CD14-positive monocyte (primary cell): ENCODE data around the gene ELAVL1. TPM values are rescaled to one million over a fixed set of nuclear protein-coding genes. Genes with fewer than 3 reads are reported as not detected.

Experiments
- DNase-seq, 3 donors: peaks; one replicate each; pipeline ENCODE4 v3.0.0-alpha.2; 2011 to 2022
- H2AFZ ChIP-seq: 2 replicates; pipeline ENCODE4 v1.6.0; 2012; ENCODE audit warnings: mild to moderate bottlenecking, low read depth, low read length, inconsistent platforms; ENCODE audit not compliant: insufficient read depth, poor library complexity, severe bottlenecking
- H3K27ac ChIP-seq, 2 donors: 1 replicate in 1 of 2; 2 replicates in 1 of 2; pipeline ENCODE4 v1.5.1; 2012 to 2013; ENCODE audit warnings: low read length in 2 of 2, control low read depth in 1 of 2, inconsistent platforms in 1 of 2, low read depth in 1 of 2, mild to moderate bottlenecking in 1 of 2
- H3K27me3 ChIP-seq, 2 donors: one replicate each; pipeline versions ENCODE4 v1.6.0 to v1.6.1; 2011 to 2013; ENCODE audit warnings: low read length in 2 of 2; ENCODE audit not compliant: control insufficient read depth in 2 of 2, insufficient read depth in 2 of 2
- H3K36me3 ChIP-seq, 2 donors: replicated peaks in 1 of 2; 1 replicate in 1 of 2; 2 replicates in 1 of 2; pipeline versions ENCODE4 v1.5.1 to v1.6.1; 2012 to 2013; ENCODE audit warnings: low read length in 2 of 2, control low read depth in 1 of 2, inconsistent platforms in 1 of 2, mild to moderate bottlenecking in 1 of 2; ENCODE audit not compliant: insufficient read depth in 2 of 2, control insufficient read depth in 1 of 2
- H3K4me1 ChIP-seq, 2 donors: 1 replicate in 1 of 2; 2 replicates in 1 of 2; pipeline versions ENCODE4 v1.5.1 to v1.6.1; 2012 to 2013; ENCODE audit warnings: low read length in 2 of 2, control low read depth in 1 of 2, inconsistent platforms in 1 of 2, mild to moderate bottlenecking in 1 of 2, moderate library complexity in 1 of 2; ENCODE audit not compliant: insufficient read depth in 2 of 2, control insufficient read depth in 1 of 2
- H3K4me2 ChIP-seq: replicated peaks from 2 replicates; pipeline ENCODE3; 2012; ENCODE audit warnings: low read length, moderate library complexity, mild to moderate bottlenecking; ENCODE audit not compliant: poor library complexity, severe bottlenecking; ENCODE audit errors: extremely low read depth
- H3K4me3 ChIP-seq, 3 experiments: fragments of 200-600 bp in 1 of 3; sonication (generic) in 1 of 3; replicated peaks in 1 of 3; 1 replicate in 2 of 3; 2 replicates in 1 of 3; pipeline ENCODE4 v1.5.1; 2011 to 2013; ENCODE audit warnings: low read length in 3 of 3, mild to moderate bottlenecking in 3 of 3, control low read depth in 2 of 3, low read depth in 2 of 3, inconsistent platforms in 1 of 3, moderate library complexity in 1 of 3
- H3K79me2 ChIP-seq: 2 replicates; pipeline ENCODE4 v1.6.0; 2012; ENCODE audit warnings: mild to moderate bottlenecking, control low read depth, inconsistent platforms, low read length, moderate library complexity; ENCODE audit not compliant: insufficient read depth
- H3K9ac ChIP-seq: 2 replicates; pipeline ENCODE4 v1.6.0; 2017; ENCODE audit warnings: low read length, mild to moderate bottlenecking; ENCODE audit not compliant: insufficient read depth, poor library complexity, severe bottlenecking
- H3K9me3 ChIP-seq, 2 donors: replicated peaks in 1 of 2; 1 replicate in 1 of 2; 2 replicates in 1 of 2; pipeline versions ENCODE4 v1.5.1 to v1.6.1; 2012 to 2013; ENCODE audit warnings: low read length in 2 of 2, control low read depth in 1 of 2; ENCODE audit not compliant: control insufficient read depth in 1 of 2, insufficient read depth in 1 of 2
- H4K20me1 ChIP-seq: 2 replicates; pipeline ENCODE4 v1.6.0; 2012; ENCODE audit warnings: mild to moderate bottlenecking, low read length, control low read depth, moderate library complexity; ENCODE audit not compliant: insufficient read depth
- H3K27ac Mint-ChIP-seq, 7 donors: one replicate each; pipeline ENCODE4 v1.8.0; 2020; ENCODE audit warnings: mild to moderate bottlenecking in 7 of 7, mixed read lengths in 7 of 7, moderate library complexity in 6 of 7, inconsistent platforms in 2 of 7
- H3K27me3 Mint-ChIP-seq, 3 donors: one replicate each; pipeline ENCODE4 v1.8.0; 2021 to 2022; ENCODE audit warnings: low read depth in 3 of 3, mild to moderate bottlenecking in 3 of 3, mixed read lengths in 3 of 3, moderate library complexity in 3 of 3, inconsistent platforms in 1 of 3
- H3K36me3 Mint-ChIP-seq, 2 donors: one replicate each; pipeline ENCODE4 v1.8.0; 2020; ENCODE audit warnings: mixed read lengths in 2 of 2, inconsistent platforms in 1 of 2, mild to moderate bottlenecking in 1 of 2
- H3K4me1 Mint-ChIP-seq: one replicate; pipeline ENCODE4 v1.8.0; 2020; ENCODE audit warnings: mild to moderate bottlenecking, mixed read lengths
- H3K4me3 Mint-ChIP-seq, 2 donors: one replicate each; pipeline ENCODE4 v1.8.0; 2020; ENCODE audit warnings: mild to moderate bottlenecking in 2 of 2, mixed read lengths in 2 of 2, moderate library complexity in 1 of 2
- H3K9me3 Mint-ChIP-seq, 7 donors: one replicate each; pipeline ENCODE4 v1.8.0; 2020 to 2022; ENCODE audit warnings: mixed read lengths in 7 of 7, mild to moderate bottlenecking in 6 of 7, moderate library complexity in 6 of 7, inconsistent platforms in 2 of 7
- WGBS: methylation state at CpG from one replicate; pipeline ENCODE4 v1.1.5; 2013; ENCODE audit warnings: missing lambda C conversion rate; ENCODE audit not compliant: insufficient coverage; 5-methylcytosine and 5-hydroxymethylcytosine counted together
- intact Hi-C, 2 donors: fragments of 100-400 bp; cut with micrococcal nuclease; formaldehyde crosslinking; loops; one replicate each; pipeline versions ENCODE4 v1.15.0 to v1.15.1; 2023
- polyA plus RNA-seq, 3 donors: library from polyadenylated mRNA; depleted of rRNA in 1 of 3; unstranded in 2 of 3; stranded (reverse) in 1 of 3; fragments of 300-500 nt in 2 of 3; fragments of >200 nt in 1 of 3; fragmentation: Illumina TruSeq in 2 of 3; gene quantifications; 1 replicate in 2 of 3; 2 replicates in 1 of 3; pipeline ENCODE4 v1.2.3, GENCODE V29; 2012 to 2021
- TF ChIP-seq, protein P1 (sequence below): fragments of 200-600 bp; IDR thresholded peaks from one replicate; pipeline ENCODE4 v1.8.0; 2022; ENCODE audit warnings: antibody characterized with exemption, mild to moderate bottlenecking

ELAVL1 gene
- polyA plus RNA-seq, 3 donors = 25.1 to 31.1 (median 30.7) TPM

DNA sequence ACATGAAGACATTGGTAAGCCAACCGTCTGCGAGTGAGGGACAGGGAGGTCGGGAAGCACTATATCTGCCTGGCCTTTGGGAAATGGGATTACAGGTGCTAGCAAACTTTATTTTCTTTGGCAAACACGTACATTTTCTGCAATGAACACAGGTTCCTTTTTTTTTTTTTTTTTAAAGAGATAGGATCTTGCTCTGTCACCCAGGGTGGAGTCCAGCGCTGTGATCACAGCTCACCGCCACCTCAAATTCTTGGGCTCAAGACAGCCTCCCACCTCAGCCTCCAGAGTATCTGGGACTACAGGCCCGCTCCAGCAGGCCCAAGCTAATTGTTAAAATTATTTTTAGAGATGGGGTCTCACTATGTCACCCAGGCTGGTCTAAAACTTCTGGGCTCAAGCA lies 24.2 kb downstream of the ELAVL1 start:
- no peak overlapping the region for H2AFZ ChIP-seq
- H3K27ac Mint-ChIP-seq = peak overlapping the region in 1 of 7 donors; percentile 15
- H3K9ac ChIP-seq = no peak overlapping the region
- H3K27me3 ChIP-seq = no peaks in the 10 kb centered on the region
- no peak overlapping the region for H3K27ac ChIP-seq
- no peaks in the 10 kb centered on the region for H3K9me3 ChIP-seq
- peaks cover 23% of the 10 kb centered on the region for H3K79me2 ChIP-seq
- H3K9me3 Mint-ChIP-seq = no peaks in the 10 kb centered on the region
- intact Hi-C loops = no loop called here
- H3K4me2 ChIP-seq = no peak overlapping the region
- H3K36me3 ChIP-seq = peaks cover 75 to 100% of the 10 kb centered on the region in 2 donors
- 100% methylated on average over 3 of the region's 7 CpGs for WGBS
- peaks cover 0 to 1% (median 0%) of the 10 kb centered on the region in 3 donors for H3K27me3 Mint-ChIP-seq
- TF ChIP-seq, protein P1, sequence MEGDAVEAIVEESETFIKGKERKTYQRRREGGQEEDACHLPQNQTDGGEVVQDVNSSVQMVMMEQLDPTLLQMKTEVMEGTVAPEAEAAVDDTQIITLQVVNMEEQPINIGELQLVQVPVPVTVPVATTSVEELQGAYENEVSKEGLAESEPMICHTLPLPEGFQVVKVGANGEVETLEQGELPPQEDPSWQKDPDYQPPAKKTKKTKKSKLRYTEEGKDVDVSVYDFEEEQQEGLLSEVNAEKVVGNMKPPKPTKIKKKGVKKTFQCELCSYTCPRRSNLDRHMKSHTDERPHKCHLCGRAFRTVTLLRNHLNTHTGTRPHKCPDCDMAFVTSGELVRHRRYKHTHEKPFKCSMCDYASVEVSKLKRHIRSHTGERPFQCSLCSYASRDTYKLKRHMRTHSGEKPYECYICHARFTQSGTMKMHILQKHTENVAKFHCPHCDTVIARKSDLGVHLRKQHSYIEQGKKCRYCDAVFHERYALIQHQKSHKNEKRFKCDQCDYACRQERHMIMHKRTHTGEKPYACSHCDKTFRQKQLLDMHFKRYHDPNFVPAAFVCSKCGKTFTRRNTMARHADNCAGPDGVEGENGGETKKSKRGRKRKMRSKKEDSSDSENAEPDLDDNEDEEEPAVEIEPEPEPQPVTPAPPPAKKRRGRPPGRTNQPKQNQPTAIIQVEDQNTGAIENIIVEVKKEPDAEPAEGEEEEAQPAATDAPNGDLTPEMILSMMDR = no peak
- peaks cover 3% of the 10 kb centered on the region for H3K4me1 Mint-ChIP-seq
- peaks cover 68% of the 10 kb centered on the region for H4K20me1 ChIP-seq
- no peaks in the 10 kb centered on the region for H3K4me1 ChIP-seq
- H3K4me3 Mint-ChIP-seq = no peak overlapping the region
- H3K4me3 ChIP-seq = no peak overlapping the region
- no peak for DNase-seq
- H3K36me3 Mint-ChIP-seq = peaks cover 62 to 91% of the 10 kb centered on the region in 2 donors

DNA sequence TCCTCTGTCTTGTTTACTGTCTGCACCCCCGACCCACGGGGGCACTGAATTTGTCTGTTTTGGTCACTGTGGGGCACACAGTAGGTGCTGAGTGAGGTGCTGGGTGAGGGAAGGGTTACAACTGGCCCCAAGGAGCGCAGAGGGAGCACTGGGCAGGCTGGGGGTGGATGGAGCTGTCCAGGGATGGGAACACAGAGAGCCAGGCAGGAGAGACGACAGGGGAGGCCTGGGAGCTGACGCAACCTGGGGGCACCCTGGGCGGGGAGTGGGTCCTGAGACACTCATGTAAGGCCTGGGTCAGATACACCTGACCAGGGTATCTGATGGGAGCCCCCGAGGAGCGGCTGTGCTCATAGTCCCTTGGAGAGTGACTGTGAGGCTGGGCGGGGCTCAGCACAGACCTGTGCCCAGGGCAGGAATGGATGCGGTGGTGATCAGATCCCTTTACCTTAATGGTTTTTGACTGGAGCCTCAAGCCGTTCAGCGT lies 24.8 kb downstream of the ELAVL1 start:
- no peak for DNase-seq
- no peak overlapping the region for H3K9ac ChIP-seq
- H3K9me3 ChIP-seq = no peaks in the 10 kb centered on the region
- peaks cover 63% of the 10 kb centered on the region for H4K20me1 ChIP-seq
- no peak overlapping the region for H3K4me2 ChIP-seq
- H3K27me3 ChIP-seq = no peaks in the 10 kb centered on the region
- peaks cover 71 to 97% of the 10 kb centered on the region in 2 donors for H3K36me3 ChIP-seq
- H3K4me1 Mint-ChIP-seq = no peaks in the 10 kb centered on the region
- H2AFZ ChIP-seq = no peak overlapping the region
- peaks cover 20% of the 10 kb centered on the region for H3K79me2 ChIP-seq
- no peak overlapping the region for H3K4me3 ChIP-seq
- 97% methylated on average over 12 of the region's 12 CpGs for WGBS
- H3K4me1 ChIP-seq = no peaks in the 10 kb centered on the region
- H3K9me3 Mint-ChIP-seq = no peaks in the 10 kb centered on the region
- TF ChIP-seq, protein P1 = no peak
- no peak overlapping the region for H3K4me3 Mint-ChIP-seq
- intact Hi-C loops = no loop called here
- H3K27me3 Mint-ChIP-seq = peaks cover 0 to 1% (median 0%) of the 10 kb centered on the region in 3 donors
- H3K27ac ChIP-seq = no peak overlapping the region
- H3K36me3 Mint-ChIP-seq = peaks cover 60 to 86% of the 10 kb centered on the region in 2 donors
- H3K27ac Mint-ChIP-seq = peak overlapping the region in 4 of 7 donors; percentile 19 to 62 (median 54)
